ENCODE results near the gene COMMD4.
"Not testable (repeated sequence)": the region's sequence is repeated elsewhere in the genome, so short reads cannot be mapped to it uniquely, and the experiment has no call there.

Gene COMMD4

GRCh38 chr15:75335705-75336355 is at the start of gene COMMD4:
Gene COMMD4, plus strand, starts transcription at chr15:75336063. Its CDS starts 27 bp downstream, at chr15:75336090.
- DNase-seq (ENCODE audit: low read depth), result peak; percentile 51

DNA sequence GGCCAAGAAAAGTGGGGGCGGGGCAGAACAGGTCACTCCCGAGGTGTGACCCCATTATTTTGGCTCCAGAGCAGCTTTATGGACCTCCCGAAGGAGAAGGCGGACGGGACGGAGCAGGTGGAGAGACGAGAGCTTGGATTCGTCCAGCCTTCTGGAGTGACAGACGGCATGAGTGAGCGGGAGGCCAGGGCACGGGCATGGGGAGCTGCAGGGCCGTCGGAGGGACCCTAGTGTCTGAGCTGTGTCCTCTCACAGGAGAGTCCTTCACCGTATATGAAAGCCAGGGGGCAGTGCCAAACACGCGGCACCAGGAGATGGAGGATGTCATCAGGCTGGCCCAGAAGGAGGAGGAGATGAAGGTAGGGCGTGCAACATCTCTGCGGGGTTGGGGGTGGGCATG is 42.2 kb upstream of the COMMD4 start:
- not testable (repeated sequence) for DNase-seq (ENCODE audit: low read depth)

GRCh38 chr15:75298541-75299310 is 37.1 kb upstream of the COMMD4 start:
- not testable (repeated sequence) for DNase-seq (ENCODE audit: low read depth)

DNA sequence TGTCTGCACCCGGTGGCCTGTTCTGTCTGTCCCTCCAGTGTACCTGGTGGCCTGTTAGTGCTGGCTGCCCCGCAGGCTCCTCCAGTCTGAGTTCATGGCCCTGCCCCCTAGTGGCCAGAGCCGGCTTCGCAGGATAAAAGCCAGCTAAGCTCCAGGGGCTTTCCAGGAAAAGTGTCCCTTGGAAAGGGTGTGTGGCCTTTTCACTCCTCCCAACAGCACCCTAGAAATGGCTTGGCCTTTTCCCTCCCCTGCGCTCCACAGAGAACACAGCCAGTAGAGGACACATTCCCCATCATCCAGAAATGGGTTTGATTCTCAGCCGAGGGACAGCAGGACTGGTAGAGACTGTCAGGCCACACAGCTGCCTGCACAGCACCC is 36.6 kb upstream of the COMMD4 start:
- DNase-seq (ENCODE audit: low read depth), result peak; percentile 25

GRCh38 chr15:75300026-75300425 is 35.8 kb upstream of the COMMD4 start:
- not testable (repeated sequence) for DNase-seq (ENCODE audit: low read depth)

DNA sequence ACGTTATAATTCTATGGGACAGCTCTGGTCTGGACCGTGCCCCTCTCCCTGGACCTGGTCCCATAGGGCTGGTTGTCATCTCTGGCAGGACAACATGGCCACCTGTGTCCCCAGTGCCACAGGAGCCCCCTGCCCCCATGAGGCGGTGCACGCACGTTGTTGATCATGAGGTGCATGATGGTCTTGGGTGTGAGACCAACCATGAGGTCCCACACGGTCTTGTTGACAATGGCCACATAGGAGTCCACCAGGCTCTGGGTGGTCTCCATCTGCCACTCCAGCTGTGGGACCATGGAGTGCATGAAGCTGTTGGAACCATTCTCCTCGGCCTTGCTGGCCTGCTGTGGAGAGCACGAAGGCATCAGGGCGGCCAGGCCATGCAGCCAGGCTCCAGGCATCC is 33.5 kb upstream of the COMMD4 start:
- DNase-seq (ENCODE audit: low read depth), result no peak

DNA sequence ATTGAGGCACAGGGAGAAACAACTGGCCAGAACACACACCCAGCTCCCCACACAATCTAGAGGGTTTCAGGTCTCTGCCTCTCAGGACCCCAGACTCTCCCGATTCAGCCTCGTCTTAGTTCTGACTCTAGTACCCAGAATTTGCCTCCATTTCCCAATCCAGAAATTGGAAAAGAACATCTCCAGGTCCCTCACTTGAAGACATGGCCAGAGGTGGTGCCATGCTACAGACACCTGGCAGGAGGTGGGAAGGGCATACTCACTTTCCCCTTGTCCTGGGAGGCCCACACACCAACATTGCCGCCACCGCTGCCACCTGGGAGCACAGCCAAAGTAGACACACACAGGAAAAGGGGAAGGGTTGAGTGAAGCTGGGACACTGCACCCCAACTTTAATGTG is 33.1 kb upstream of the COMMD4 start:
- DNase-seq (ENCODE audit: low read depth), result not testable (repeated sequence)

GRCh38 chr15:75306188-75306587 is 29.7 kb upstream of the COMMD4 start:
- no peak for DNase-seq (ENCODE audit: low read depth)

- DNase-seq (ENCODE audit: low read depth), result no peak
Measured at GRCh38 chr15:75307778-75308390, 28.0 kb upstream of the COMMD4 start.

- DNase-seq (ENCODE audit: low read depth), result no peak
Measured at GRCh38 chr15:75309711-75310110, 26.2 kb upstream of the COMMD4 start.

DNA sequence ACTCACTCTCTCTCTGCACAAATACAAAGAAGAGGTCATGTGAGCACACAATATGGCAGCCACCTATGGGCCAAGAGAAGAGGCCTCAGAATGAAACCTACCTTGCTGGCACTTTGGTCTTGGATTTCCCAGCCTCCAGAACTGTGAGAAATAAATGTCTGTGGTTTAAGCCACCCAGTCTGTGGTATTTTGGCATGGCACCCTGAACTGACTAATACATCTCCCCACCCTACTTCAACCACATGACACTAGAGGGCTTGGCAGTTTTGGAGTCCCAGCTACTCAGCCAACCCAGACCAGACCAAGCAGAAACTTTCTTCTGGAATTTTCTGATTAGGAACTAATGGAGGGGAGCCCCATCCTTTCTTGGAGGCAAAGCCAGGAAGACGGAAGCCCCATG is 23.3 kb upstream of the COMMD4 start:
- not testable (repeated sequence) for DNase-seq (ENCODE audit: low read depth)

- no peak for DNase-seq (ENCODE audit: low read depth)
Measured at GRCh38 chr15:75313116-75313845, 22.6 kb upstream of the COMMD4 start.

DNA sequence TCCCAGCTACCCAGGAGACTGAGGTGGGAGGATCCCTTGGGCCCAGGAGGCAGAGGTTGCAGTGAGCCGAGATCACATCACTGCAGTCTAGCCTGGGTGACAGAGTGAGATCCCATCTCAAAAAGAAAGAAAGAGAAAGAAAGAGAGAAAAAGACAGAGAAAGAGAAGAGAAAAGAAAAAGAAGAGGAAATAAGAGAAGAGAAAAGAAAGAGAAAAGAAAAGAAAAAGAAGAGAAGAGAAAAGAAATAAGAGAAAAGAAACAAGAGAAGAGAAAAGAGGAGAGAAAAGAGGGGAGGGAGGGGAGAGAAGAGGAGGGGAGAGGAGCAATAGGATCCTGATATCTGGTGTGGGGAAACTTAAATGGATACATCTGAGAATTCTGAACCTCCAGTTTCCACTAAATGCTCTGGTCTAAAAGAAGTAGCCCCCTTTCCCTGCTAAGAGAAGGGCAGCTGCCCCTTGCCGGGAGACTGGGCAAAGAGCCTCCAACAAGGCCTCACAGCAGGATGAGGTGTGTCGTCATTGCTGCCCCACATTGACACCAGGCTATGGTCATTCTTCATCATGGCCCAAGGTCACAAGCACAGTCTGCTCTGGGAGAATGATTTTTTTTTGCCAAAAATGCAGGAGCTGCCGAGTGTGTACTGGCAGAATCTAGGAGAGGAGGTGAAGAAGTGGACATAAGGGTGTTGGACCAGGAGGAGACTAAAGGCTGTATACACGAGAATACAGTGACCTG is 21.1 kb upstream of the COMMD4 start:
- DNase-seq (ENCODE audit: low read depth), result no peak

GRCh38 chr15:75319231-75319897 is 16.5 kb upstream of the COMMD4 start:
- not testable (repeated sequence) for DNase-seq (ENCODE audit: low read depth)

GRCh38 chr15:75321711-75322110 is 14.2 kb upstream of the COMMD4 start:
- DNase-seq (ENCODE audit: low read depth), result no peak

GRCh38 chr15:75325922-75326321 is 9.9 kb upstream of the COMMD4 start:
- no peak for DNase-seq (ENCODE audit: low read depth)

DNA sequence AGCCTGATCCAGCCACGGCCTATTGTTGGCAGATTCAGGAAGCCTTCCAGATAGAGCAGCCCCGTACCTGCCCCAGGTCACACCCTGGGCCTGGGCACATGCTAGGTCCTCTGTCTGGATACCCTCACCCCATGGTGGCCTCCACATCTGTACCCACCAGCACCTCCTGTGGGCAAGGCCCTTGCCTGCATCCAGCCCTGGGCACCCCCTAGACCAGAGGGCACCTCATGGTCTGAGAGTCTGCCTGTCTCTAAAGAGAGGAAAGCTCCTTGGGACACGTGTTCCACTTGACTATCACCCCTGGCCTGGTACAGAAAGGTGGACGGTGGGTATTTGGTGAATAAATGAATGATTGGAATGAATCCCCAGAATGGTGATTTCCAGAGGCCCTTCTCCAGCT is 8.9 kb upstream of the COMMD4 start:
- DNase-seq (ENCODE audit: low read depth), result no peak

DNA sequence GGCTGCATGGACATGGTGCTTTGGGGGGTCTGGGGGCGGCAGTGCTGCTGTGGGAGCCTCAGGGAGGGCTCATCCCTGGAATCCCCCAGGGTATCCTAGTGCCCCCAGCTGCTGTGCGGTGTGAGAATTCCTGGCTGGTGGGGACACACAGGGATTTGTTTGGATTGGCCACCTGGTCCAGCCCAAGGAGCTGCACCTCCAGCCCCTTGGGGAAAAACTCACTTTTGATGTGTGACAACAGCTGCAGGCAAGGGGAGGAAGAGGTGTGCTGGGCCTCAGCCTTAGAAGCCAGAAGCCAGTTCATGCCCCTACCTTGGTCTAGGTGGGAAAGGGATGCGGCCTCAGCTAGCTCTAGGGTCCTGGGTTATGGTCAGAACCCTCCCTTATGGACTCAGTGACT is 8.4 kb upstream of the COMMD4 start:
- DNase-seq (ENCODE audit: low read depth), result no peak

- no peak for DNase-seq (ENCODE audit: low read depth)
Measured at GRCh38 chr15:75328493-75329314, 7.2 kb upstream of the COMMD4 start.

DNA sequence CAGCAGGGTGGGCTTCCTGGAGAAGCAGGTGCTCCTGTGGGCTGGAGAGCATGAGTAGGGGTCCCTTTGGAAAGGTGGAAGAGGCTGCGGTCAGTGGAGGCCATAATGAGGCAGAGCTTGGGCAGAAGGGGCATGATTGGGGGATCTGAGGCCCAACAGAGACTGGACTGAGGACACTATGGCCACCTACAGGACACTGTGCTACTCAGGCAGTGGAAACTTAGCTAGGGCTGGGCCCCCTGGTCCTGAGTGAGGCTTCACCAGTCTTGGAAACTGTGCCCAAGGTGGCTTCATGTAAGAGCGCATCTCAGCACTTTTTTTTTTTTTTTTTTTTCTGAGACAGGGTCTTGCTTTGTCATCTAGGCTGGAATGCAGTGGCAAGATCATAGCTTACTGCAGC is 6.3 kb upstream of the COMMD4 start:
- DNase-seq (ENCODE audit: low read depth), result no peak
